AG09319 (cell line): Measurements from ENCODE around the gene YKT6.

Experiments
- DNase-seq: peaks from one replicate; pipeline ENCODE4 v3.0.0-alpha.2; 2010; ENCODE audit warnings: low read depth; ENCODE audit errors: extremely low read depth
- CTCF ChIP-seq: IDR thresholded peaks from 2 replicates; pipeline ENCODE4 v1.5.1; 2011; ENCODE audit warnings: low read depth, mild to moderate bottlenecking, inconsistent platforms, low read length, moderate library complexity

Gene YKT6

DNA sequence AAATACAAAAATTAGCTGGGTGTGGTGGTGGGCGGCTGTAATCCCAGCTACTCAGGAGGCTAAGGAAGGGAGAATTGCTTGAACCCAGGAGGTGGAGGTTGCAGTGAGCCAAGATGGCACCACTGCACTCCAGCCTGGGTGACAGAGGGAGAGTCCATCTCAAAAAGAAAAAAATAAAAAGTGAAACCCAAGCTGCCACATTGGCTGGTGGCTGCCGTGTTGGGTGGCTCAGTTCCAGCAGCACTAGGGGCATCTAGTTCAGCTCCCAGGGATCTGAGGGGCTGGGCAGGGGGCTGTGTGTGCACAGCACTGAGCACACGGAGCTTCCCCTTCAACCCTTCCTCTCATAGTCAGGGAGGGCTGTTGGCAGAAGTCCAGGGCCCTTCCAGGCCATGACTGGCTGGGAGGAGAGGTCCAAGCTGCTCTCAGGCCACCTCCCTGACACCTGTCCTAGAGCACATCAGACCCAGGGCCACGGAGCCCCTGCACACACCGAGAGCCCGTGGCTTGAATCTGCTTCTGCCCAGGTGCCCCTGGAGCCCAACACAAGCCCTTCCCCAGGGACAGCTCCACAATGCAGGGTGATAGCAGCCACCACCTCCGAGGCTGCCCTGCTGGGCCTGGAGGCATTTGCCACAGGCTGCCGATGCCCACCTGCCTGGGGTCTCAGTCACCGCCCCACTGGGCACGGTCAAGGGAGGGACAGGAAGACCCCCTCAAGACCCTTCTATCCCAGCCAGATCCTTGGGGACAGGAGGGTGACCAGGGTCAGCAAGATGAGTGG lies 47.3 kb downstream of the YKT6 start:
- no peak for TF ChIP-seq CTCF
- no peak for DNase-seq

DNA sequence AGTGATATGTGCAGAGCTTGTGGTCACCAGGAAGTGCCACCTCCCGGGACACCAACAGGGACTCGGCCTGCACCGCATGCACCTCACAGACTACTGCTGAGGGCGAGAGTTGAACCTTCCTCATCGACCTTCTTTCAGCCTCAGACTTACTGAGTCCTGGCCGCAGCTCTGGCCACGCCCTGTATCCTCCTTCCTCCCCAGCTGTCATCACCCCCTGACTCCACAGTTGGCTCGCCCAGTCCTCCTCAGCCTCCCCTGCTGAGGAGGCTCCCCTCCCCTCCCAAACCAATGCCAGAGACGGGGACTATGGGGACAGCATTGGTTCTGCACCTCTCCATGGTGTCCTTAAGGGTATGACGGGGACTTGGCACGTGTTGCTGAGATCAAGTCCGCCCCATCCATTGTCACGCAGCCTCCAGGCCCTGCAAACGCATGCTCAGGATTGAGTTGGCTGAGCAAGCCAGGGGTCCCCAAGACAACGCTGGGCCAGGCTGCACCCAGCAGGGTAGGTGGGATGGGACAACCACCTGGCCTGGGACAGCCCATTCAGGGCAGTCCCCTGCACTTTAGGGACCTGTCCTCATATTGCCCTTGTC lies 49.0 kb downstream of the YKT6 start:
- DNase-seq: no peak
- TF ChIP-seq CTCF: no peak

DNA sequence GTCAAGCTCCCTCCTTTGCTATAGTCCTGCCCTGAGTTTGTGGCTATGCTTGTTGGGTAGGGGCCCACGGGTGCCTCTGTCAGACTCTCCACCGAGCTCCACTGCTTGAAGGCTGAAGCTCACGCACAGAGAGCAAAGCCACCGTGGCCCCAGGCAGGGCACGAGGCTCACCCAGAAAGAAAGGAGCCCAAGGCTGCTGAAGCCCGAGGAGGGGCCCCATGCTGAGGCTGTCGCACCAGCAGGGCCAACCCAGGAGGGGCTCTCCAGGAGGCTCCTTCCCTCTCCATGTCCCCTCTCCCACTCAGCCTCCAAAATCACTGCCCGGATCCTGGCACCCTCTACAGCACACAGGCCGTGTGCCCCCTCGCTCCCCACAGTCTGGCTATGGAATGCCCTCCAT lies 50.5 kb downstream of the YKT6 start:
- no peak for DNase-seq
- no peak for TF ChIP-seq CTCF

GRCh38 chr7:44251881-44252280 lies 51.1 kb downstream of the YKT6 start:
- TF ChIP-seq CTCF: no peak
- DNase-seq: no peak

- no peak for DNase-seq
- no peak for TF ChIP-seq CTCF
These were observed 55.7 kb downstream of the YKT6 start for GRCh38 chr7:44256459-44256858.

DNA sequence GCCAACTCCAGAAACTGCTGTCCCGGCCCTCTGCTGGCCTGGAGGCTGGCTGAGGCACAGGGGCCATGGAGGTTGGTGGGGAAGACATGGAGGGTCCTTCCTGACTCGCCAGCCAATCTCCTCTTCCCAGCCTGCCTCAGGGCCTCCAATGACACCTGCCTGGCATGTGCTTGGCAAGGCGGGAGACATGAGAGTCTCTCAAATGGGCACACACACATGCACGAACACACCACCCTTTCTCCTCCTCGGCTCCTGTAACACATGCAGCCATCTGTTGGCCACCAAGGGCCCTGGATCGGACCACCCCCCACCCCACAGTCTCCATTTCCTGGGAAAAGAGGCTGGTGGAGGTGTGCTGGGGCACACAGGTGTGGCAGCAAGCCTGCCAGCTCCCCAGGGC lies 56.4 kb downstream of the YKT6 start:
- DNase-seq: no peak

More for the DNA sequence above, 56.4 kb downstream of the YKT6 start:
- no peak for TF ChIP-seq CTCF
